ENCODE measurements around the gene DDX10.

- TF ChIP-seq CTCF (IDR thresholded peaks at IDR 0.05; ENCODE audit: low read depth, low read length, missing input control) (no peak), RXRA (IDR thresholded peaks at IDR 0.05) (no peak), EGR1 (IDR thresholded peaks at IDR 0.05; ENCODE audit: low read depth in 2 of 2) (no peak), TAF1 (conservative IDR thresholded peaks at IDR 0.05) (no peak), FOXA1 (IDR thresholded peaks at IDR 0.05) (no peak), HNF4G (IDR thresholded peaks at IDR 0.05) (no peak), REST (IDR thresholded peaks at IDR 0.05) (no peak), JUND (IDR thresholded peaks at IDR 0.05) (no peak), GABPA (IDR thresholded peaks at IDR 0.05 in 1 of 2, conservative IDR thresholded peaks at IDR 0.05 in 1 of 2) (no peak), SP1 (IDR thresholded peaks at IDR 0.05) (no peak), MAX (IDR thresholded peaks at IDR 0.05) (no peak), ZBTB33 (IDR thresholded peaks at IDR 0.05) (no peak)
These were observed 194.6 kb downstream of the DDX10 start for GRCh38 chr11:108859510-108859909.
